Suprapubic skin (tissue), 4 donors: Measurements from ENCODE around the gene RRBP1.

Source experiments
- EP300 ChIP-seq: sonication (generic); formaldehyde crosslinking; IDR thresholded peaks from one replicate; pipeline ENCODE4 v1.6.1; 2017; ENCODE audit warnings: antibody characterized with exemption
- POLR2A ChIP-seq, 2 donors: fragments of 450-650 bp; IDR thresholded peaks; one replicate each; pipeline ENCODE4 v1.6.1; 2017; ENCODE audit warnings: antibody characterized with exemption in 2 of 2, mild to moderate bottlenecking in 2 of 2, moderate library complexity in 2 of 2
- POLR2AphosphoS5 ChIP-seq, 3 donors: sonication (generic); formaldehyde crosslinking; IDR thresholded peaks; one replicate each; pipeline ENCODE4 v1.6.1; 2017; ENCODE audit warnings: antibody characterized with exemption in 3 of 3
- TF ChIP-seq, protein P1 (sequence below), 2 donors: fragments of 200-600 bp in 1 of 2; fragments of 450-650 bp in 1 of 2; sonication (generic) in 1 of 2; IDR thresholded peaks; one replicate each; pipeline ENCODE4 v1.5.1; 2016 to 2019; ENCODE audit warnings: antibody characterized with exemption in 2 of 2, mild to moderate bottlenecking in 1 of 2, moderate library complexity in 1 of 2

DNA sequence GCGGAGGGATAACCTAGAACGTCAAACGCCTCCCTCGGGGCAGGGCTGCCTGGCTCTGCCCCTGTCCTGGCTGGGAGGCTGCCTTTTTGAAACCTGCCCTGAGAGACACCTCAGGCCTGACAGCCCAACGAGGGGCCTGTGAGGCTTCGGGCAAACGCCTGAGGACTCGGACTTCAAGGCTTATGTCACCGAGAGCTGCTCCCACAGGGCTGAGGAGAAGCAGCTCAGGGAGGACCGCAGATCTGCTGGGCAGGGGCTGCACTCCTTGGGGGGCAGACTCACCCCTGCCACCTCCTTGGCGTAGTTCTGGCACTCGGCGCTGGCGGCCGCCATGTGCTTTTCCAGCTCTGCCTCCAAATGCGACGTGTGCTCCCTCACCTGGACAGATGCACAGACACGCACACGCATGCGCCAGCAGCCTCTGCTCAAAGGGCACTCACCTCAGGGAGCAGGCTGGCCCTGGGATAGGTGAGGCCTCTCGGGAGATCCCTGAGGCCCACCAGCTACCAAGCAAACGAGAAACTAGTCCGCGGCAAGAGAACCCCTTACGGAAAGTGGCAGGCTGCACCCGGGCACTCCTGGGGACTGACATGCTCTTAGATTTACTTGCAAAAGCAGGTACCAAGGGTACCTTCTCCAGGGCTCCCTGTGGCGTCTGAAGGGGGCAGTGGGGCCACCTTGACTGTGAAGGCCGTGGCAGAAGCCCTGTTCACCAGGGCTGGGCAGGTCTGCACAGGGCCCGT is 62.5 kb downstream of the RRBP1 start:
- TF ChIP-seq, protein P1, sequence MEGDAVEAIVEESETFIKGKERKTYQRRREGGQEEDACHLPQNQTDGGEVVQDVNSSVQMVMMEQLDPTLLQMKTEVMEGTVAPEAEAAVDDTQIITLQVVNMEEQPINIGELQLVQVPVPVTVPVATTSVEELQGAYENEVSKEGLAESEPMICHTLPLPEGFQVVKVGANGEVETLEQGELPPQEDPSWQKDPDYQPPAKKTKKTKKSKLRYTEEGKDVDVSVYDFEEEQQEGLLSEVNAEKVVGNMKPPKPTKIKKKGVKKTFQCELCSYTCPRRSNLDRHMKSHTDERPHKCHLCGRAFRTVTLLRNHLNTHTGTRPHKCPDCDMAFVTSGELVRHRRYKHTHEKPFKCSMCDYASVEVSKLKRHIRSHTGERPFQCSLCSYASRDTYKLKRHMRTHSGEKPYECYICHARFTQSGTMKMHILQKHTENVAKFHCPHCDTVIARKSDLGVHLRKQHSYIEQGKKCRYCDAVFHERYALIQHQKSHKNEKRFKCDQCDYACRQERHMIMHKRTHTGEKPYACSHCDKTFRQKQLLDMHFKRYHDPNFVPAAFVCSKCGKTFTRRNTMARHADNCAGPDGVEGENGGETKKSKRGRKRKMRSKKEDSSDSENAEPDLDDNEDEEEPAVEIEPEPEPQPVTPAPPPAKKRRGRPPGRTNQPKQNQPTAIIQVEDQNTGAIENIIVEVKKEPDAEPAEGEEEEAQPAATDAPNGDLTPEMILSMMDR (IDR thresholded peaks at IDR 0.05) = no peak
- TF ChIP-seq POLR2A (IDR thresholded peaks at IDR 0.05) (no peak), EP300 (no peak), POLR2AphosphoS5 (IDR thresholded peaks at IDR 0.05) (no peak)
